AG10803 (cell line): ENCODE data around the gene FILIP1L.

Experiments used
- DNase-seq: peaks from one replicate; pipeline ENCODE4 v3.0.0; 2010; ENCODE audit warnings: low read depth
- H3K4me3 ChIP-seq: 2 replicates; pipeline ENCODE4 v1.5.1; 2011; ENCODE audit warnings: mild to moderate bottlenecking, low read length, control low read depth
- TF ChIP-seq, protein P1 (sequence below): conservative IDR thresholded peaks from 2 replicates; pipeline ENCODE4 v1.5.1; 2011; ENCODE audit warnings: mild to moderate bottlenecking, low read length, control low read depth, inconsistent platforms

FILIP1L gene

GRCh38 chr3:99999536-99999935, 114.8 kb downstream of the FILIP1L start:
- TF ChIP-seq, protein P1, sequence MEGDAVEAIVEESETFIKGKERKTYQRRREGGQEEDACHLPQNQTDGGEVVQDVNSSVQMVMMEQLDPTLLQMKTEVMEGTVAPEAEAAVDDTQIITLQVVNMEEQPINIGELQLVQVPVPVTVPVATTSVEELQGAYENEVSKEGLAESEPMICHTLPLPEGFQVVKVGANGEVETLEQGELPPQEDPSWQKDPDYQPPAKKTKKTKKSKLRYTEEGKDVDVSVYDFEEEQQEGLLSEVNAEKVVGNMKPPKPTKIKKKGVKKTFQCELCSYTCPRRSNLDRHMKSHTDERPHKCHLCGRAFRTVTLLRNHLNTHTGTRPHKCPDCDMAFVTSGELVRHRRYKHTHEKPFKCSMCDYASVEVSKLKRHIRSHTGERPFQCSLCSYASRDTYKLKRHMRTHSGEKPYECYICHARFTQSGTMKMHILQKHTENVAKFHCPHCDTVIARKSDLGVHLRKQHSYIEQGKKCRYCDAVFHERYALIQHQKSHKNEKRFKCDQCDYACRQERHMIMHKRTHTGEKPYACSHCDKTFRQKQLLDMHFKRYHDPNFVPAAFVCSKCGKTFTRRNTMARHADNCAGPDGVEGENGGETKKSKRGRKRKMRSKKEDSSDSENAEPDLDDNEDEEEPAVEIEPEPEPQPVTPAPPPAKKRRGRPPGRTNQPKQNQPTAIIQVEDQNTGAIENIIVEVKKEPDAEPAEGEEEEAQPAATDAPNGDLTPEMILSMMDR = no peak
- DNase-seq = peak; percentile 85
- no peak overlapping the region for H3K4me3 ChIP-seq

DNA sequence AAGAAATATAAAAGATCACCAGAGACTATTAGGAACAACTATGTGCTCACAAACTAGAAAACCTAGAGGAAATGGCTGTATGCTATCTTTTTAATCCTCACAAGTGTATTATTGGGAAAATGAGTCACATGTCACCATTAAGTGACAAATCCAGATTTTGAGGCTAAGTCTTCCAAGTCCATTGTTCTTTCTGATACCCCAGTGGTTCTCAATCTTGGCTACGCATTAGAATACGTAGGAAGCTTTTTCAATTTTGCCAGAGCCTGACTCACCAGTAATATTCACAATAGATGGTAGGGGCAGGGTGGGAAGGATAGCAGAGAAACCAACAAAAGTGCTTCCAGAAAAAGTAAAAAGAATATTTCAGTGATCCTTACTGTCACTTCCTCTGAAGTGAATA, 117.0 kb downstream of the FILIP1L start:
- TF ChIP-seq, protein P1 = no peak

GRCh38 chr3:99990179-99990578, 124.1 kb downstream of the FILIP1L start:
- no peak overlapping the region for H3K4me3 ChIP-seq
- TF ChIP-seq, protein P1 = no peak
- no peak for DNase-seq

More for the DNA sequence above, 117.0 kb downstream of the FILIP1L start:
- no peak overlapping the region for H3K4me3 ChIP-seq
- DNase-seq = no peak

DNA sequence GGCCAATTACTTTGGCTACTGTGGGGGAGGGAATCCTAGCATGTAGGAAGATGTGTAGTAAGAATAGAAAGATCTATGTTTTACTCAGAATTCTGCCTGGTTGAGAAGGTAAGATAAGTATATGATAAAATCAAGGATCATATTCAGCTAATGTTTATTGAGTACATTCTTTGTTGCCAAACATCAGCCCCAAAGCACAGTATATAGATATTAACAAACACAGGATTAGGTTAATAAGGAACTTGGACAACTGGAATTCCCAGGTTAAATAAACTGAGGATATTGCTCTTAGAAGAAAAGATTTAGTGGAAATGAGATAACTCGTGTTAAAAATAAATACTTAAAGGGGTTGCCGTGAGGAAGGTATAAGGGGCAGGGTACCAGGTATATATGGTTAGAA, 129.6 kb downstream of the FILIP1L start:
- no peak overlapping the region for H3K4me3 ChIP-seq
- TF ChIP-seq, protein P1 = no peak
- DNase-seq = no peak

DNA sequence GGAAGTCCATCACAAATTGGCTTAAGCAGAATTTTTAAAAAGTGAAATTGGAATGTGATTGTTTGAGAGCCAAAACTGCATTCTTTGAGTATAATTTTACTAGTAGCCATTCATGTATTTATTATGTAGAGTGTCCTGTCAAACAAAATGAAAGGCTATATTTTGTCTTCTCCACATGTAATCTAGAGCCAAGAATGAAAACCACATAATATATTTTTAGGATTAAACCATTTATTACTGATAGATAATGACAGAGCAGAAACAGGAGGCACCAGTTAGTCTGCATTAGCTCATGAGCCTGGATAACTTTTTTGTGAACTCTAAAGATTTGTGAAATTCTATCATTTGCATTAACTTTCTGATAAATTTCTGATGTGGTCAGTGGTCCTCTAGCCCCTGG, 130.2 kb downstream of the FILIP1L start:
- DNase-seq = no peak
- TF ChIP-seq, protein P1 = no peak
- H3K4me3 ChIP-seq = no peak overlapping the region

DNA sequence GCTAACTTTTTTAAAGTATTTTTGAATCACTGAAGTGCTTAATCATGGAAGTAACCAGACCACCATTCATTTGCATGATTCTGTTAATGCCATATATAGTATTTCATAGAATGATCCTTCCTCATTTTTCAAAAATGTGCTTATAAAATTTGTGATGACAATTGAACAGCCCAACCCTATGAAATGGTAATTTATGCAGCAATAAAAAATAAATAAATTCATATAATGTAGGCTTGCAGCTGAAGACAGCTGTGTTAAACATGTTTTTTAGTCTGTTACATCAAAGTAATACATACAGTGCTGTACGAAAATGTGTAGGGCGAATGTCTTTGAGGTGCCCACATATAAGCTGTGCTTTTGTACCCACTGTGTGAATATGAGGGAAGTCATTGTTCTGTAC, 131.7 kb downstream of the FILIP1L start:
- TF ChIP-seq, protein P1 = no peak
- no peak overlapping the region for H3K4me3 ChIP-seq
- DNase-seq = no peak

- no peak overlapping the region for H3K4me3 ChIP-seq
- TF ChIP-seq, protein P1 = no peak
- DNase-seq = no peak
Measured at GRCh38 chr3:99981138-99981537, 133.2 kb downstream of the FILIP1L start.
